ENCODE data around the gene MS4A15. TPM values are rescaled to one million over a fixed set of nuclear protein-coding genes. Genes with fewer than 3 reads are reported as not detected.

Gene MS4A15
- not detected in 5 replicates for total RNA-seq (2022; extraction: Qiagen RNA extraction; ENCODE audit: low read depth)

DNA sequence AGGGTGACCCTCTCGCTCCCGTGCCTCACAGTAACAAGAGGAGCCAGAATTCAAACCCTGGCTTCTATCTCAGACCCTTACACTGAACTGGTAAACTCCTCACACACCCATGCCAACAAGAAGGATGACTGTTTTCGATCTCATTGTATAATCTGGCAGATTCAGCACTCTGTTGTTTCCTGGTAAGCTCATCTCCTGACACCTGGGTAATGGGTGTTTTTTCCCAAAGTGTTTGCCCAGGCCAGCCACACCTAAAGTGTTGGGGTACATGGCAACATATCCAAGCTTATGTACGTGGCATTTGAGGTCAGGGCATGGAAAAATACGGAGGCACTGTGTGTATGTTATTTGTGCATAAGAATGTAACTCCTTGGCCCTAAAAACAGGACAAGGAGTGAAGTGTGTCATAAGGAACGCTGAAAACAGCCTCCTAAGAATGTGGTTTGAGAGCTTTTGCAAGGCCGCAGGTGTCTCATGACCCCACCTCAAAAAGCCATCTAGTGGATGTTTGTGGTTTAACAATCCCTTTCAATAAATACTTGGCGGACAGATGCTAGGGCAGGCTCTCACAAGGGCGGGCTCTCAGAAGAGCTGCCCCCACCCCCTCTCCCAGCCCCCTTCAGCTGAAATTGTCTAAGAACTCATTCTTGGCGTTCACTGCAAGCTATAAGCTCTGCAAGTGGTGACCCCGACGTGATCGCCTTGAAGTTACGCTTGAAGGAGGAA is at the start of gene MS4A15:
Gene MS4A15, plus strand, starts transcription at position 561 of the 726 bp plus-strand sequence. CDS start 6,867 bp downstream, outside the sequence.

GRCh38 chr11:60724420-60724819 is 32.2 kb upstream of the MS4A15 start, which contains the start of gene MS4A18:
TSS of gene MS4A18 (plus strand) at chr11:60724720.

DNA sequence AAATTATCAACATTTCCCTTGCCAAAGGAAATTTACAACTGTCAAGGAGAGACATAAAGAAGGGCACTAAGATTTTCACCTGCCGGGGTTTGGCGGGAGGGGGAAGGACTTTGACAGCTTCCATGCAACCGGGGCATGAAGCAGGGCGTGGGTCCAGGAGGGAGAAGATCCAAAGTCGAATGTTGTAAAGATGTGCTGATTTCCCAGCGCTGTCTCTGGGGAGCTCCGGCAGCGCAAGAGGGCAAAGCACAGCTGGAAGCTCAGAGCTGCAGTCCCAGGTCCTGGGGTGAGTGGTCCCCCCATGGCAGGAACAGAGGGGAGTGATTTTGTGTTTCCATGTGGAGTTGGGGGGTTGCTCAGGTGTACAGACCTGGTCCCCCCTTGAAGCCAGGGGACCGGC is 28.5 kb downstream of the MS4A15 start, which contains the start of gene MS4A10:
Gene MS4A10, plus strand, starts transcription at position 198 of the 400 bp plus-strand sequence. CDS start 5,003 bp downstream, outside the sequence.

Other genes with a start within 250 kb of the MS4A15 start
- gene MS4A13, start 241.5 kb upstream of the MS4A15 start, total RNA-seq (2022; extraction: Qiagen RNA extraction; ENCODE audit: low read depth) = not detected in 5 replicates
- gene MS4A8, start 57.3 kb upstream of the MS4A15 start, total RNA-seq (2022; extraction: Qiagen RNA extraction; ENCODE audit: low read depth) = not detected in 5 replicates
- not detected in 5 replicates for gene MS4A18, start 32.1 kb upstream of the MS4A15 start, total RNA-seq (2022; extraction: Qiagen RNA extraction; ENCODE audit: low read depth)
- gene MS4A10, start 28.5 kb downstream of the MS4A15 start, total RNA-seq (2022; extraction: Qiagen RNA extraction; ENCODE audit: low read depth) = not detected in 5 replicates
- 88.9 to 115 TPM (median 102 TPM) in 5 replicates for gene CCDC86, start 85.2 kb downstream of the MS4A15 start, total RNA-seq (2022; extraction: Qiagen RNA extraction; ENCODE audit: low read depth)
- 0.09 to 0.15 TPM (median 0.12 TPM) in 4 of 5 replicates, not detected in the other for gene PTGDR2, start 99.1 kb downstream of the MS4A15 start, total RNA-seq (2022; extraction: Qiagen RNA extraction; ENCODE audit: low read depth)
- 0.13 to 0.32 TPM (median 0.29 TPM) in 3 of 5 replicates, not detected in the others for gene ZP1, start 110.7 kb downstream of the MS4A15 start, total RNA-seq (2022; extraction: Qiagen RNA extraction; ENCODE audit: low read depth)
- gene PRPF19, start 149.7 kb downstream of the MS4A15 start, total RNA-seq (2022; extraction: Qiagen RNA extraction; ENCODE audit: low read depth) = 158 to 193 TPM (median 184 TPM) in 5 replicates
- 110 to 135 TPM (median 132 TPM) in 5 replicates for gene TMEM109, start 157.3 kb downstream of the MS4A15 start, total RNA-seq (2022; extraction: Qiagen RNA extraction; ENCODE audit: low read depth)
- 89.9 to 141 TPM (median 135 TPM) in 5 replicates for gene TMEM132A, start 167.6 kb downstream of the MS4A15 start, total RNA-seq (2022; extraction: Qiagen RNA extraction; ENCODE audit: low read depth)
- gene SLC15A3, start 195.3 kb downstream of the MS4A15 start, total RNA-seq (2022; extraction: Qiagen RNA extraction; ENCODE audit: low read depth) = not detected in 5 replicates
- 0.06 to 0.11 TPM (median 0.10 TPM) in 3 of 5 replicates, not detected in the others for gene CD6, start 214.8 kb downstream of the MS4A15 start, total RNA-seq (2022; extraction: Qiagen RNA extraction; ENCODE audit: low read depth)